Heart left ventricle (tissue), 16 donors: ENCODE results near the gene SBNO2. TPM values are rescaled to one million over a fixed set of nuclear protein-coding genes. Genes with fewer than 3 reads are reported as not detected.

ENCODE experiments used
- ATAC-seq, 4 donors: fragments of 200-7000 bp; cut with Tn5 transposase; one replicate each; pipeline ENCODE4 v1.9.1; 2020 to 2022; ENCODE audit warnings: moderate library complexity in 4 of 4, mild to moderate bottlenecking in 3 of 4, moderate number of reproducible peaks in 1 of 4
- DNase-seq, 5 donors: peaks; one replicate each; pipeline ENCODE4 v3.0.0-alpha.2; 2020
- H3K27ac ChIP-seq, 12 donors: fragments of 200-600 bp; sonication (generic) in 4 of 12; one replicate each; pipeline versions ENCODE4 v1.5.0 to v1.8.0; 2016 to 2022; ENCODE audit warnings: mild to moderate bottlenecking in 2 of 12
- H3K27me3 ChIP-seq, 9 donors: fragments of 200-600 bp; sonication (generic) in 2 of 9; one replicate each; pipeline versions ENCODE4 v1.5.1 to v1.8.0; 2016 to 2022; ENCODE audit warnings: mild to moderate bottlenecking in 3 of 9
- H3K36me3 ChIP-seq, 9 donors: fragments of 200-600 bp; sonication (generic) in 2 of 9; one replicate each; pipeline versions ENCODE4 v1.5.0 to v1.8.0; 2018 to 2022; ENCODE audit warnings: mild to moderate bottlenecking in 2 of 9
- H3K4me1 ChIP-seq, 12 donors: fragments of 200-600 bp; sonication (generic) in 4 of 12; one replicate each; pipeline versions ENCODE4 v1.5.0 to v1.8.0; 2016 to 2022; ENCODE audit warnings: mild to moderate bottlenecking in 3 of 12
- H3K4me3 ChIP-seq, 12 donors: fragments of 200-600 bp; sonication (generic) in 4 of 12; one replicate each; pipeline versions ENCODE4 v1.5.0 to v1.8.0; 2017 to 2022; ENCODE audit warnings: mild to moderate bottlenecking in 9 of 12, moderate library complexity in 4 of 12
- H3K9me3 ChIP-seq, 12 donors: fragments of 200-600 bp; sonication (generic) in 4 of 12; one replicate each; pipeline versions ENCODE4 v1.5.0 to v1.8.0; 2016 to 2022; ENCODE audit warnings: mild to moderate bottlenecking in 1 of 12
- CTCF ChIP-seq, 12 donors: fragments of 200-600 bp; sonication (generic) in 4 of 12; IDR thresholded peaks; one replicate each; pipeline versions ENCODE4 v1.5.0 to v1.8.0; 2018 to 2022; ENCODE audit warnings: antibody characterized with exemption in 12 of 12, mild to moderate bottlenecking in 5 of 12
- POLR2A ChIP-seq, 2 donors: fragments of 450-650 bp; IDR thresholded peaks; one replicate each; pipeline ENCODE4 v1.6.1; 2017; ENCODE audit warnings: antibody characterized with exemption in 2 of 2, mild to moderate bottlenecking in 2 of 2, moderate library complexity in 2 of 2
- WGBS, 4 donors: extraction: QIAGEN DNeasy Blood & Tissue Kit in 2 of 4; methylation state at CpG; one replicate each; pipeline versions ENCODE4 v1.1.5 to v1.1.7; 2013 to 2018; 5-methylcytosine and 5-hydroxymethylcytosine counted together
- intact Hi-C, 10 donors: fragments of 100-400 bp; cut with DNase I; formaldehyde crosslinking; loops; one replicate each; pipeline versions ENCODE4 v1.11.1 to v1.14.2; 2022
- polyA plus RNA-seq, 2 donors: library from polyadenylated mRNA; stranded (reverse); fragments of 200-250 nt; gene quantifications; one replicate each; pipeline ENCODE4 v1.2.3, GENCODE V29; 2013
- total RNA-seq, 9 donors: library from RNA; depleted of rRNA in 2 of 9; stranded (reverse); fragments of >200 nt in 2 of 9; fragmentation: NEBNext Ultra II Directional in 3 of 9; extraction: Animal tissue kit (Norgen Biotek cat#: 25700) in 3 of 9; gene quantifications; one replicate each; pipeline versions ENCODE4 v1.1.0 to v1.2.4, GENCODE V29; 2016 to 2023
- donor health status: ischemic (EF 13 %, LVEDD 7.1; RV severe dilation, severe dysfunction).
- donor health status: healthy with polysubstance abuse.
- donor health status: DM: no; HTN: yes; CAD: no.
- donor health status: DM: no; HTN: no; CAD: no.
- donor health status: ischemic (EF 25% LVEDD 6.9; RV normal size, moderate dysfunction).
- donor health status: ischemic (EF 25% LVEDD 5.7; RV mildly dilated, moderate dysfunction).
- donor health status: healthy.
- donor health status: DM: yes; HTN: yes; CAD: no.
- donor health status: ischemic (EF 35%, LVEDD 5.7; RV mildly dilated, moderate dysfunction).
- donor health status: nonischemic (EF 11% LVEDD 7.7; RV severe dilation, severe dysfunction).
- donor health status: DM: yes; HTN: yes; CAD: no.
- donor health status: PGD.
- donor health status: ischemic (EF 29% LVEDD 5.4; RV normal size, mild dysfunction).
- donor health status: nonischemic (EF 23%, LVEDD 6.1; RV moderate dilation, normal function).

The SBNO2 gene
- total and polyA plus RNA-seq, 11 donors = 9.9 to 78.9 (median 18.7) TPM

- intact Hi-C loops = loop anchor here in 6 of 10 donors (2.0 to 5.0 kb wide), 3 partner anchors 38 to 88 kb away; partner anchors contain the start of gene SBNO2 (in 4 of the 6)
- no peak for ATAC-seq
- Histone ChIP-seq H3K27me3 (no peaks in the 10 kb centered on the region), H3K36me3 (peaks cover 0 to 30% (median 0%) of the 10 kb centered on the region in 9 donors), H3K4me3 (no peak overlapping the region), H3K27ac (peak overlapping the region in 2 of 12 donors; percentile 7 to 100), H3K9me3 (no peaks in the 10 kb centered on the region), H3K4me1 (peaks cover 11 to 65% (median 33%) of the 10 kb centered on the region in 12 donors)
- WGBS, 4 donors = 92 to 98% (median 94%) methylated on average over 10 to 11 of the region's 11 CpGs
- no peak for DNase-seq
- TF ChIP-seq POLR2A (IDR thresholded peaks at IDR 0.05) = no peak
- no peak for TF ChIP-seq CTCF (IDR thresholded peaks at IDR 0.05)
Observed at GRCh38 chr19:1134431-1134830, 39.6 kb downstream of the SBNO2 start.

- peak overlapping the region in 8 of 12 donors; percentile 88 to 100 (median 94) for H3K27ac ChIP-seq
- no peak for DNase-seq
- intact Hi-C loops = loop anchor here in 5 of 10 donors (5.0 kb wide), 2 partner anchors 39 to 49 kb away; partner anchors contain the start of gene SBNO2 (in 4 of the 5)
- peaks cover 0 to 36% (median 0%) of the 10 kb centered on the region in 9 donors for H3K36me3 ChIP-seq
- ATAC-seq = peak in 1 of 4 donors; percentile 6
- no peaks in the 10 kb centered on the region for H3K9me3 ChIP-seq
- 95 to 98% (median 97%) methylated on average over 17 to 25 of the region's 25 CpGs for WGBS, 4 donors
- H3K4me3 ChIP-seq = peak overlapping the region in 2 of 12 donors; percentile 89 to 96
- H3K4me1 ChIP-seq = peaks cover 11 to 74% (median 33%) of the 10 kb centered on the region in 12 donors
- TF ChIP-seq POLR2A (IDR thresholded peaks at IDR 0.05) (no peak), CTCF (IDR thresholded peaks at IDR 0.05) (no peak)
- H3K27me3 ChIP-seq = no peaks in the 10 kb centered on the region
Observed at GRCh38 chr19:1133471-1133929, 40.6 kb downstream of the SBNO2 start.

- intact Hi-C loops = loop anchor here in 5 of 10 donors (1.0 to 5.0 kb wide), 3 partner anchors 20 to 50 kb away; partner anchors contain the start of gene SBNO2 (in 4 of the 5)
- DNase-seq = no peak
- H3K27me3 ChIP-seq = no peaks in the 10 kb centered on the region
Observed at GRCh38 chr19:1132552-1133383, 41.3 kb downstream of the SBNO2 start.

More at GRCh38 chr19:1132552-1133383, 41.3 kb downstream of the SBNO2 start:
- H3K9me3 ChIP-seq = no peaks in the 10 kb centered on the region
- peak overlapping the region; percentile 42 to 96 (median 78) for H3K4me3 ChIP-seq
- TF ChIP-seq CTCF (IDR thresholded peaks at IDR 0.05) (no peak), POLR2A (IDR thresholded peaks at IDR 0.05) (no peak)
- peak overlapping the region; percentile 67 to 100 (median 92) for H3K27ac ChIP-seq
- H3K4me1 ChIP-seq = peaks cover 11 to 77% (median 33%) of the 10 kb centered on the region in 12 donors
- whole genome bisulfite sequencing, 4 donors = 72 to 97% (median 75%) methylated on average over 34 to 48 of the region's 48 CpGs
- peak in 2 of 4 donors; percentile 2 to 21 for ATAC-seq
- H3K36me3 ChIP-seq = peaks cover 0 to 43% (median 0%) of the 10 kb centered on the region in 9 donors
